GM13977 (cell line): ENCODE data around the gene GPX7.

ENCODE experiments used
- DNase-seq: peaks from one replicate; pipeline ENCODE4 v3.0.0; 2012; ENCODE audit warnings: low spot score
- in situ Hi-C: fragments of 300-500 bp; cut with MboI; formaldehyde crosslinking; loops from one replicate; pipeline ENCODE4 v1.12.0; 2022; ENCODE audit warnings: low sequenced_read_pairs, low pct_unique_long_range_greater_than_20kb, mixed read lengths, inconsistent platforms; ENCODE audit not compliant: unreplicated experiment
- TF ChIP-seq, protein P1 (sequence below): IDR thresholded peaks from 2 replicates; pipeline ENCODE4 v1.5.1; 2012; ENCODE audit warnings: mild to moderate bottlenecking, control low read depth; ENCODE audit not compliant: insufficient read depth; ENCODE audit errors: extremely low read depth, missing control alignments

The GPX7 gene

GRCh38 chr1:52582116-52582696 lies 20.0 kb upstream of the GPX7 start:
- DNase-seq = no peak
- TF ChIP-seq, protein P1, sequence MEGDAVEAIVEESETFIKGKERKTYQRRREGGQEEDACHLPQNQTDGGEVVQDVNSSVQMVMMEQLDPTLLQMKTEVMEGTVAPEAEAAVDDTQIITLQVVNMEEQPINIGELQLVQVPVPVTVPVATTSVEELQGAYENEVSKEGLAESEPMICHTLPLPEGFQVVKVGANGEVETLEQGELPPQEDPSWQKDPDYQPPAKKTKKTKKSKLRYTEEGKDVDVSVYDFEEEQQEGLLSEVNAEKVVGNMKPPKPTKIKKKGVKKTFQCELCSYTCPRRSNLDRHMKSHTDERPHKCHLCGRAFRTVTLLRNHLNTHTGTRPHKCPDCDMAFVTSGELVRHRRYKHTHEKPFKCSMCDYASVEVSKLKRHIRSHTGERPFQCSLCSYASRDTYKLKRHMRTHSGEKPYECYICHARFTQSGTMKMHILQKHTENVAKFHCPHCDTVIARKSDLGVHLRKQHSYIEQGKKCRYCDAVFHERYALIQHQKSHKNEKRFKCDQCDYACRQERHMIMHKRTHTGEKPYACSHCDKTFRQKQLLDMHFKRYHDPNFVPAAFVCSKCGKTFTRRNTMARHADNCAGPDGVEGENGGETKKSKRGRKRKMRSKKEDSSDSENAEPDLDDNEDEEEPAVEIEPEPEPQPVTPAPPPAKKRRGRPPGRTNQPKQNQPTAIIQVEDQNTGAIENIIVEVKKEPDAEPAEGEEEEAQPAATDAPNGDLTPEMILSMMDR = no peak
- in situ Hi-C loops = no loop called here

GRCh38 chr1:52585474-52585873 lies 16.7 kb upstream of the GPX7 start:
- TF ChIP-seq, protein P1 = no peak
- DNase-seq = no peak
- in situ Hi-C loops = no loop called here

DNA sequence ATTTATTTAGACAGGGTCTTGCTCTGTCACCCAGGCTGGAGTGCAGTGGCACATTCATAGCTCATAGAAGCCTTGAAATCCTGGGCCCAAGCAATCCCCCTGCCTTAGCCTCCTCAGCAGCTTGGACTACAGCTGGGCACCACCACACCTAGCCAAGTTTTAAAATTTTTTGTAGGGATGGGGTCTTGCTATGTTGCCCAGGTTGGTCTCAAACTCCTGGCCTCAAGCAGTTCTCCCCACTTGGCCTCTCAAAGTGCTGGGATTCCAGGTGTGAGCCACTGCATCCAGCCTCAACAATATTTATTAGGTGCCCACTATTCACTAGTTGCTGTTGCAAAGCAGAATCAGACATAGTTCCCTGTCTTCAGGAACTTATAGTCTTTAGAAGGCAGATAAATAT lies 14.1 kb upstream of the GPX7 start:
- in situ Hi-C loops = no loop called here
- TF ChIP-seq, protein P1 = no peak
- DNase-seq = no peak

GRCh38 chr1:52588535-52588934 lies 13.6 kb upstream of the GPX7 start:
- DNase-seq = no peak
- TF ChIP-seq, protein P1 = no peak
- in situ Hi-C loops = no loop called here

GRCh38 chr1:52590266-52590665 lies 11.9 kb upstream of the GPX7 start:
- TF ChIP-seq, protein P1 = no peak
- no peak for DNase-seq
- in situ Hi-C loops = no loop called here

DNA sequence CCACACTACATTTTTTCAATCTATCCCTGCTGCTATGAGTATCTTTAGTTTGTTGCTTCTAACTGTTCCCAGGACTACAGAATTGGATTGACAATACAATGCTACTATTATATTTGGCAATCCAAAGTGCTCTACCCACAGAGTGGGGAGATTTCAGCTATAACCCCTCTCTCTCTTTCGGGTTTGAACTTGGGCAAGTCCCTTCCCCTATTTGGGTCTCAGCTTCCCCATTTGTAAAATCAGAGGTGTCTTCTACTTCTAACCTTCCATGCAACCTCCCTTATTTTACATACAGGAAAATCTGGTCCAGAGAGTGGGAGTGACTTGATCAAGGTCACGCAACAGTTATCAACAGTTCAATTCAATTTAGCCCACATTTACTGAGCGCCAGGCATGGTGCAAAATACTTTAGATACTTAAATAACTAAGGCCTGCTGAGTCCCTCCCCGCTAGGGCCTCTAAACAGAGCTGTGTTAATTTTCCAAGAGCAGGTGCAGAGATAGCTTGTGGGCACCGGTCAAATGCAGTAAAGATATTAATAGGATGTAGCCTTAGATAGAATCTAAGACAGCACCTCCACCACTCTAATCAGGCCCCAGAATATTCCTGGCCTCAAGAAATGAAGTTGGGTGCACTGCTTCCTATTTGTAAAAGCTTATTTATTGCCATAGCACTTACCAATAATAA lies 9.4 kb upstream of the GPX7 start:
- TF ChIP-seq, protein P1 = no peak
- no peak for DNase-seq
- in situ Hi-C loops = no loop called here

DNA sequence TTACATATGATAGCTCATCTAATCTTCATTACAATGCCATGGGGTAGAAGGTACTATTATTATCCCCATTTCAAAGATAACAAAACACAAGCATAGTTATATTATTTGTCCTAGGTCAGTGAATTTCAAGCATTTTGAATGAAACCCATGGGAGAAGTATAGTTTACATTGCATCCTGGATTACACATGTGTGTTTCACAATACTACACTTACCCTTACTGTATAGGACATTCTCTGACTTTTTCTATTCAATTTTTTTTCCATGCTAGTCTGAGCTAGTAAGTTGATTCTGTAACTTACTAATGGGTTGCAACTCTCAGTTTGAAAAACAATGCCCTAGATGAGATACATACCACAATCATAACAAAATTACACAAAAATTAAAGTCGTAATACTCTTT lies 8.7 kb upstream of the GPX7 start:
- TF ChIP-seq, protein P1 = no peak
- in situ Hi-C loops = no loop called here
- no peak for DNase-seq
